NCI-H146 (cell line): ENCODE results near the gene MRPL49.

Experiments used
- DNase-seq: peaks from one replicate; lab custom pipeline; 2025; lab: John Stamatoyannopoulos, UW

Gene MRPL49

GRCh38 chr11:65121865-65122696 lies at the start of gene MRPL49, which contains the start of gene FAU:
Gene MRPL49 (plus strand): TSS chr11:65122321. CDS start chr11:65122347, 26 bp downstream.
Gene FAU (minus strand): TSS chr11:65122134. CDS start chr11:65121813, 321 bp downstream.
- peak; percentile 98 for DNase-seq

DNA sequence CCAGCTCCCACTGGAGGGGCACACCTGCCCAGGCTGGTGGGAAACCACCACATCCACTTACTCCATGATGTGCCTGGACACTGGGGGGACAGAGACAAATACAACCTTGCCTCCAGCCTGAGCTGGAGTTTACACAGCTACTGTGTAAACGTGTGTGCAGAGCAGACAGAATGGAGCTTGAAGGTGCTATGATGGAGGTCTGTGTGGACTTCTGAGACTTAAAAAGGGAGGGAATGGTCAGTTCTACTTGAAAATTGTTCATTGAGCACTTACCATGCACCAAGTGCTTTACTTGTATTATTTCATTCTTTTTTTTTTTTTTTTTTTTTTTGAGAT lies 49.5 kb upstream of the MRPL49 start:
- DNase-seq, result no peak

DNA sequence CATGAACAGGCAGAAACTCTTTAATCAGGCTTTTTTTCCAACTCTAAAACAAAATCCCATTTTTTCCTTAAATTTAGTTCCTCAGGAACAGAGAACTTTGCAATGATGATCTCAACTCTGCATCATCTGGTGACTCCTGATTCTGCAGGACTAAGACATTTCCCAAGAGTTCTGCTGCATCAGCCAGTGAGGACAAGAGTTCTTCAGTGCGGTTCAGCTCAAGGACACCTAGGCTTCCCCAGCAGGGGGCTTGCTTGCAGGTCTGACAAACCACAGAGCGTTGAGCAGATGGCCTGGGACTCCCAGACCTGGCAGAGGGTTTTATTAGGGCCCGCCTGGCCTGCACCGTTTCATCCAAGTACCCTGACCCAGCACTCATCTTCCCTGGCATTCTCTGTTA lies 44.7 kb upstream of the MRPL49 start:
- no peak for DNase-seq

DNA sequence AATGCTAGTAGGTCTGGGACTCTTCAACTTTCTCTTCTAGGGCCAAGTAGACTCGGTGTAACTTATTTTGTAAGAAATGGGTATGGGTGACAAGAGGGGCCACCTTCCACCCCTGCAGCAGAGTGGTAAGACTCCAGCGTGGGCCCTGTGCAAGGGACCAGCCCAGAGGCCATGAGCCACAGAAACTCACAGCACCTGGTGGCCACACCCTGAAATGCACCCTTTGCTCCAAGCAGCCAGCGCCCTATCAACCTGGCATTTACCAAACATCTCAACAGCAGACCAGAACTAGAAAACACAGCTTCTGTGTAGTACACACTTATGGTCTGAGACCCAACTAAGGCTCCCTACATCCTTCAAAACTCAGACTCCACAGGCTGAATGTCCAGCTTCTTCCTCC lies 44.0 kb upstream of the MRPL49 start:
- peak; percentile 38 for DNase-seq

DNA sequence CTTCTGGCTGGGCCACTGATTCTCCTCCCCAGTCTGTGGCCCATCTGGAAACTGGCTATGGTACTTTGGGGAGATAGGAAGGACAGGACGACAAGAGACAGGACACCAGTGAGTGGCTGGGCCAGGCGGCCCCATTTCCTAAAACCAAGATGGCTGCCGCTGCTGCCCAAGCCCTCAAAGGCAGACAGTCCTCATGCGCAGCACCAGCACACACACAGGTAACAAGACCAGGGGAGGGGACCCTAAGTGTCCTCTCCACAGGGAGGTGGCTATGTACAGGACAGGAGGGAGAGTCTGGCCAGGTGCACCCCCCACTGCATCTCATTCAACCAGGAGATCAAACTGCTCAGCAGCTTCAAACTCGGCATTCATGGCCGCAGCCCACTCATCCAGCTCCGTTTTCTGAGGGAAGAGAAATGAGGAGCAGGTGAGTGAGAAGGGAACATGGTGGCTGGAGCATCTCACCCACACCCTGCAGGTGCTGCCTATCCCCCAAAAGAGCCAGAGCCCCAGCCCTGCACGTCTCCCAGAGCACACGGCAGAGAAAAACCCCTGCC lies 43.3 kb upstream of the MRPL49 start:
- DNase-seq, result no peak

DNA sequence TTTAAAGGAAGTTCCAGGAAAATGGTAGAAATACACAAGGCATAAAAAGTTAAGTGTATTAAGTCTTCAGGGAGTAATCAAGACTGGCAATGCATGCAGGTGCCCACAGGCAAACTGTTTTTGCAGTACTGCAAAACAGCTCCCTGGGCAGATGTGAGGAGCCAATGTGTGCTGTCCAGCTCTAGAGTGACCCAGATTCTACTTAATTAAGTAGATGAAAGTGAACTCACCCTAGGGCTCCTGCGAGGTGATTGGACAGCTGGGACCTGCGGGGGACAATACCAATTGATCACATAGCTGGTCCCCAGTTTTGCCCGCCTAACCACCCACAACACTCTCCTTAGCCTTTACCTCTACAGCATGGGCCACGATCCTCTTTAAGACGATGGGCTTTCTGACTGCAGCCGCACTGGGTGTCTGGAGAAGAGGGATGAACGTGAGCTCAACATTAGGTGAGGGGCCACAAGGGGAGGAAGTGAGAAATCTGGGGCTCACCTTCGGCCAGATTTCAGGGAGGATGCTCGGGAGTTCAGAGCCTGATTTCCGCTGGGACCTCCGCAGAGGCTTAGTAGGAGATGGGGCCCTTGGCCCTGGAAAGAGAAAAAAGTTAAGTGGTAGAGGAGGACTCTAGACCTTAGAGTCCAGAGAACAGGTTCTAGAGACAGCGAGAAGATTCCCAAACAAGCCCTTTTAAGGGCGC lies 38.8 kb upstream of the MRPL49 start:
- DNase-seq, result peak; percentile 8

- peak; percentile 95 for DNase-seq
These were observed 38.1 kb upstream of the MRPL49 start, which contains the start of the genes CDCA5 and ZFPL1 for GRCh38 chr11:65083834-65084597. Gene CDCA5 (minus strand): TSS chr11:65084040. CDS start chr11:65083978, 62 bp downstream. Gene ZFPL1 (plus strand): TSS chr11:65084222. CDS start chr11:65084699, 477 bp downstream.

- peak; percentile 44 for DNase-seq
These were observed 37.3 kb upstream of the MRPL49 start for GRCh38 chr11:65084598-65085375.

DNA sequence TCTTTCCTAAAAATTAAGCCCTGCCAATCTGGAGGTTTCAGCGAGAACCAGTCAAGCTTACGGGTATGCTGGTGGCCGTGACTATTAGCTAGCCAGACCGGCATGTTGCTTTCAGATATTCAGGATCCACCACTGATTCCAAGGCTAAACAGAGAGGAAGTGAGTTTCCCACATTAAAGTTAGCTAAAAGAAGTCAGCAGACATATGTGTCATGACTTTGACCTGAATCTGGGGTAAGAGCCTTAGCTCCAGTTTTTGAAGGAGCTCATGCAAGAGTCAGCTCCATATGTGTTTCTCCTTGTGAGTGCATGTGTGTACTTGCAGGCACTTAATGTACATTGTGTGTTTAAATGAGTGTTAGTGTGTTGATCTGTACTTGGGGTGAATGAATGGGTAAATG lies 36.7 kb upstream of the MRPL49 start:
- DNase-seq, result no peak

GRCh38 chr11:65086809-65087208 lies 35.3 kb upstream of the MRPL49 start:
- DNase-seq, result no peak

GRCh38 chr11:65087216-65087615 lies 34.9 kb upstream of the MRPL49 start:
- DNase-seq, result no peak

- DNase-seq, result no peak
These were observed 34.3 kb upstream of the MRPL49 start for GRCh38 chr11:65087827-65088226.

DNA sequence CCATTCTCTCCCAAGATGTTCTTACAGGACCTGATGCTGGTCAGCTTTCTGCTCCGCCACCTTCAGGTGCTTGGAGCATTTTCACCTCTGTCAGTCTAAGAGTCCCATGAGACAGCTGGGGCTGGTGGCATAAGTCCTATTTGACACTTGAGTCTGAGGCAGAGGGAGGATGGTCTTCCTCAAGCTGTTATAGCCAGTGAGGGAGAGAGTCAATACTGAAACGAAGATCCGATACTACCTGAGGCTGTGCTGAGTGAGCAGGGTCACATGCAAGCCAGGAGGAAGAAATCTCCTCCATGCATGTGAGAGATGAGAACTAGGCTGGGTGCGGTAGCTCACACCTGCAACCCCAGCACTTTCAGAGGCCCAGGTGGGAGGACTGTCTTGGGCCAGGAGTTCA lies 32.5 kb upstream of the MRPL49 start:
- DNase-seq, result no peak

GRCh38 chr11:65090628-65091027 lies 31.5 kb upstream of the MRPL49 start:
- DNase-seq, result no peak

GRCh38 chr11:65095427-65095826 lies 26.7 kb upstream of the MRPL49 start:
- no peak for DNase-seq

GRCh38 chr11:65095974-65096806 lies 25.9 kb upstream of the MRPL49 start, which contains the start of gene VPS51:
Gene VPS51 (plus strand): TSS chr11:65096214. CDS start chr11:65096251, 37 bp downstream.
- DNase-seq, result peak; percentile 91

GRCh38 chr11:65096926-65097325 lies 25.2 kb upstream of the MRPL49 start:
- no peak for DNase-seq

DNA sequence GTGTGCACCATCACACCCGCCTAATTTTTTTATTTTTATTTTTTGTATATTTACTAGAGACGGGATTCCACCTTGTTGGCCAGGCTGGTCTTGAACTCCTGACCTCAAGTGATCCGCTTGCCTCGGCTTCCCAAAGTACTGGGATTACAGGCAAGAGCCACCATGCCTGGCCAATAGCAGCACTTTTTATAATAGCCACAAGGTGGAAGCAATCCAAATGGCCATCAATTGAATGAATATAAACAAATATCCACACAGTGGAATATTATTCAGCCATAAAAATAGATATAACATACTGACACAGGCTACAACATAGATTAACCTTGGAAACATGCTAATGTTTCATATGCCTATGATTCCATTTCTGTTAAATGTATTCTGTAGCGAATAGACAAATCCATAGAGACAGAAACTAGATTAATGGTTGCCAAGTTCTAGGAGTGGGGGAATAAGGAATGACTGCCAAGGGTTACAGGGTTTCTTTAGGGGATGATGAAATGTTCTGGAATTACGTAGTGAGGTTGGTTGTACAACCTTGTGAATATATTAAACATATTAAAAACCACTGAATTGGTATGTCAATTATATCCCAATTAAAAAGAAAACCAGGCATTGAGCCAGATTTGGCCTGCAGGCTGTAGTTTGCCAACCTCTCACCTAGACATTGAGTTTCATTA lies 21.3 kb upstream of the MRPL49 start:
- no peak for DNase-seq
